HG03442 (cell line): Measurements from ENCODE around the gene SLC35A1.

Experiments
- ATAC-seq: cut with Tn5 transposase; IDR thresholded peaks from one replicate; pipeline ENCODE4 v1.9.1; 2021; ENCODE audit warnings: mild to moderate bottlenecking, moderate library complexity; ENCODE audit not compliant: unreplicated experiment

SLC35A1 gene

GRCh38 chr6:87522686-87523085, 49.9 kb downstream of the SLC35A1 start:
- ATAC-seq, result no peak

GRCh38 chr6:87529221-87529620, 56.4 kb downstream of the SLC35A1 start:
- ATAC-seq, result no peak

DNA sequence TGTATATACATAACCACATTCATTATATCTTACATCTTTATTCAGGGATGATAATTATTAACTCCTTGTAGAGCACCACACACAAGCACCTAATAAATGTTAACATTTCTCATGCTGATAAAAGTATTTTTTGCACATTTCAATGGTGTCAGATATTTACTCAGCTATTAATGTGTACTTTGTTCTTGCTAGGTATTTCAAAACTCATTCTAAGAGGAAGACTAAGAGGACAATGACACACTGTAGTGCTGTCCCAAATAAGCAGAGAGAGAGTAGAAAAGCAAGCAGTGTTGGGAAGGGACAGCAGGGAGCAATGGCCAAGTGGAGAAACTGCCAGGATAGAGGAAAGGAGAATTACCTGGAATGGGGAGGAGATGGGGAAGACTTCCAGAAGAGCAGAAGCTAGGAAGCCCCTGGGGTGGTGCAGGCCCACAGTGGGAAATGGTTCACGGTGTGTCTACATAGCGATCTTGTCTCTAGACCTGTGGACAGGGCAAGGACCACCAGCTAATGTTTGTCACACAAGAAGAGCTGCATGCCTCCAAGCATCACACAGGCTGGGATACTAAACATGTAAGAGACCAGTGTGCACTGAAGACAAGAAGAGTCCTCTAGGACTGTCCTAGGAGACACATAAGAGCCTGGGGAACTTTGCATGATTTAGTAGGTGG, 61.7 kb downstream of the SLC35A1 start:
- ATAC-seq, result no peak

DNA sequence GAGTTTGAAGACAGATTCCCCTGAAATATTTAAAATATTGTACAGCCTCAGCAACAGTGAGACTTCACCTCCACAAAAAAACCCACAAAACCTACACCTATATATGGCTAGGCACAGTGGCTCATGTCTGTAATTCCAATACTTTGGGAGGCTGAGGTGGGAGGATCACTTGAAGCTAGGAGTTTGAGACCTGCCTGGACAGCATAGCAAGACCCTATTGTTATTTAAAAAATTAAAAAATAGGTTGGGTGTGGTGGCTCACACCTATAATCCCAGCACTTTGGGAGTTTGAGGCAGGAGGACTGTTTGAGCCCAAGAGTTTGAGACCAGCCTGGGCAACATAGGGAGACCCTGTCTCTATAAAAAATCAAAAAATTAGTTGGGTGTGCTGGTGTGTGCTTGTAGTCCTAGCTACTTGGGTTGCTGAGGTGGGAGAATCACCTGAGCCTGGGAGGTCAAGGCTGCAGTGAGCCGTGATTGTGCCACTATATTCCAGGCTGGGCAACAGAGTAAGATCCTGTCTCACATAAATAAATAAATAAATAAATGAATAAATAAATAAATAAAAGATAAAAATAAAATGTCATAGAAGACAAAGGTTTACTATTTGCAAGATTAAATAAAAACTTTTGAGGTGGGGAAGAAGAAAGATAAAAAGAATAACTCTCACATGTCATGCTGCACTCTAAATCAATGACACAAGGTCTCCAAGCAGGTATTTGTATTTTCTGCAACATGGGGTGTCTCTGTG, 65.9 kb downstream of the SLC35A1 start:
- no peak for ATAC-seq

DNA sequence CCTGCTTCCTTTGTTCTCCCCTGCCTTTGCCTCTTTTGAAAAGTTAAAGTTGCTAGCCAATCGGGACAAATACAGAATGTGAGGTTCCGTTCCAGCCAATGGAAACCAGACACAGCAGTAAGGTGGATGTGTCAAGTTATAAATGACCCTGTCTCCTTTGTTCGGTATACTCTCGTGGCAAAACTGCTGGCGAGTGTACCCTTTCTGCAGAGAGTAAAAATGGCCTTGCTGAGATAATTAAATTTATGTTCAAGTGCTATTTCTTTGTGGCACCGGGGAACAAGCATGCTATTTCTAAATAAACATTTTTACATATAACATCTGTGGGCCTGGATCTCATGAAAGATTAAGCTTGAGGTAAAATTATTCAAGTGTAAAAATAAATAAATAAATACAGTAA, 66.8 kb downstream of the SLC35A1 start:
- ATAC-seq, result no peak

- no peak for ATAC-seq
These were observed 67.8 kb downstream of the SLC35A1 start for GRCh38 chr6:87540539-87540938.

- ATAC-seq, result no peak
These were observed 68.3 kb downstream of the SLC35A1 start for GRCh38 chr6:87541041-87541440.

- ATAC-seq, result no peak
These were observed 69.0 kb downstream of the SLC35A1 start for GRCh38 chr6:87541744-87542143.

- no peak for ATAC-seq
These were observed 71.1 kb downstream of the SLC35A1 start for GRCh38 chr6:87543696-87544473.

GRCh38 chr6:87544474-87544735, 71.6 kb downstream of the SLC35A1 start:
- ATAC-seq, result no peak

DNA sequence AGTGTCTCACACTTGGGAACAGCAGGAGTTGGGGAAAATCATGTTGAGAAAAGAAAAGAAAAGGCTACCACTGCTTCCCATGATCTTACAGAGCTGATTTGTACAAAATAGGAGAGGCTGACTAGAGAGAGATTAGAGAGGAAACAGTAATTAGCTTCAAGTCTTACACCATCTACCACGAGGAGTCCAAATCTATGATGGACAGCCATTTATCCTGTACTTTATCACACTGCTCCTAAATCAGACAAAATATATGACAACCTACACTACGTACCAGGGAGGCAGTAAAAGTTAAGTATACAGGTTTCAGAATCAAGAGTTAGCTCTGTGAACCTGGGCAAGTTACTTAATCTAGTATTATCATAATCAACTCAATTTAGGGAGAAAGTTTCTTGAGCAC, 79.0 kb downstream of the SLC35A1 start:
- ATAC-seq, result no peak

DNA sequence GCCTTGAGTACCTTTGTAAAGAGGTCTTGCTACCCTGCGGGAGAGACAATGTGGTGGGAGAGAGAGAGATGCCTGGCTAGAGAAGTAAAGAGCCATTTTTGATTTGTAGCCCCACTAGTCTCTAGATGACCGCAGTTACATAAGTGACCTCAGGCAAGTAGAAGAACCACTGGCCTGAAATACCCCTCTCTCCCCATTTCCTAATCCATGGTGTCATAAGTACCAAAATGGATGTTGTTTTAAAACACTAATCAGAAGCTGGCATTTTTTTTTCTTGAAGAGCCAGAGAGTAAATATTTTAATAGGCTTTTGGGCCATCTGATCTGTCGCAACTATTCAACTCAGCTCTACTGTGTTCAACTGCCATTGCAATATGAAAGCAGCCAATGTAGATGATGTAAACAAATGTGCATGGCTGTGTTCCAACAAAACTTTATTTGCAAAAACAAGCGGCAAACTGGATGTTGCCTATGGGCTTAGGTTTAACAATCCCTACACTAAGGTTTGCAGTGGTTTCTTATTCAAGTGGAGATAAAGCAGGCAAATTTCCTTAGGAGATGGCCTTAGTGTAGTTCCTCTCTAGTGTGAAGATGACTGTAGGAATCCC, 80.5 kb downstream of the SLC35A1 start:
- ATAC-seq, result no peak

- ATAC-seq, result no peak
These were observed 82.7 kb downstream of the SLC35A1 start for GRCh38 chr6:87555506-87555905.

GRCh38 chr6:87558446-87558845, 85.7 kb downstream of the SLC35A1 start:
- no peak for ATAC-seq

DNA sequence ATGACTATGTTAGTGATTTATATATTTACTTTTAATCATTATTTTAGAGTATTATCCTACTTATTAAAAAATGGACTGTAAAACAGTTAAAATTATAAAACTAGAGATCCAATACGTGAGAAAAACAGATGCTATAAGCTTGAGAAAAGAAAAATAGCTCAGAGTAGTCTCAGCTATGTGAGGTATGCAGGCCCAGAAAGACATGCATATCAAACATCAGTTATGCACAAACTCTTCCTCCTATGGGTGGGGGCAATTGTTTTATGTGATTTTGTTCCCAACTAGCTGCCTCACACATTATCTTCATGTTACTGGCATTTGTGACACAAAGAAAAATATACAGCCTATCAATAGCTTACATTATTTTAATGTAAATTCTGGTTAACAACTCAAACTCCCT, 88.2 kb downstream of the SLC35A1 start:
- ATAC-seq, result no peak
